Measurements from ENCODE around the gene NLRC3. TPM values are rescaled to one million over a fixed set of nuclear protein-coding genes. Genes with fewer than 3 reads are reported as not detected.

NLRC3 gene
- total RNA-seq: 18.5 and 22.2 TPM in 2 replicates

GRCh38 chr16:3577302-3577752, at the start of gene NLRC3:
Gene NLRC3, minus strand, starts transcription at chr16:3577403. Its CDS starts 12,367 bp downstream, at chr16:3565036.
- Mint-ChIP-seq H3K4me3 (peak within 1 kb of the TSS; percentile 94), H3K9me3 (no peaks in the 10 kb centered on the region), H3K4me1 (peaks cover 61% of the 10 kb centered on the region), H3K36me3 (ENCODE audit: low read depth) (peaks cover 17% of the 10 kb centered on the region), H3K27me3 (no peaks in the 10 kb centered on the region), H3K27ac (peak within 1 kb of the TSS; percentile 92)
- POLR2A ChIA-PET: interaction anchor here (1.9 kb wide), 1 partner anchor 30 kb away, joined by 5 read pairs; no protein-coding TSS in a partner anchor
- no peak for DNase-seq
- ATAC-seq (ENCODE audit: low read depth): peak; percentile 36
- CTCF ChIA-PET: no interaction called here
- intact Hi-C loops (cut with micrococcal nuclease): loop anchor here (2.0 kb wide), 1 partner anchor 33 kb away; the partner anchor contains the start of gene SLX4
- TF ChIP-seq, protein P1, sequence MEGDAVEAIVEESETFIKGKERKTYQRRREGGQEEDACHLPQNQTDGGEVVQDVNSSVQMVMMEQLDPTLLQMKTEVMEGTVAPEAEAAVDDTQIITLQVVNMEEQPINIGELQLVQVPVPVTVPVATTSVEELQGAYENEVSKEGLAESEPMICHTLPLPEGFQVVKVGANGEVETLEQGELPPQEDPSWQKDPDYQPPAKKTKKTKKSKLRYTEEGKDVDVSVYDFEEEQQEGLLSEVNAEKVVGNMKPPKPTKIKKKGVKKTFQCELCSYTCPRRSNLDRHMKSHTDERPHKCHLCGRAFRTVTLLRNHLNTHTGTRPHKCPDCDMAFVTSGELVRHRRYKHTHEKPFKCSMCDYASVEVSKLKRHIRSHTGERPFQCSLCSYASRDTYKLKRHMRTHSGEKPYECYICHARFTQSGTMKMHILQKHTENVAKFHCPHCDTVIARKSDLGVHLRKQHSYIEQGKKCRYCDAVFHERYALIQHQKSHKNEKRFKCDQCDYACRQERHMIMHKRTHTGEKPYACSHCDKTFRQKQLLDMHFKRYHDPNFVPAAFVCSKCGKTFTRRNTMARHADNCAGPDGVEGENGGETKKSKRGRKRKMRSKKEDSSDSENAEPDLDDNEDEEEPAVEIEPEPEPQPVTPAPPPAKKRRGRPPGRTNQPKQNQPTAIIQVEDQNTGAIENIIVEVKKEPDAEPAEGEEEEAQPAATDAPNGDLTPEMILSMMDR (IDR thresholded peaks at IDR 0.05): no peak

DNA sequence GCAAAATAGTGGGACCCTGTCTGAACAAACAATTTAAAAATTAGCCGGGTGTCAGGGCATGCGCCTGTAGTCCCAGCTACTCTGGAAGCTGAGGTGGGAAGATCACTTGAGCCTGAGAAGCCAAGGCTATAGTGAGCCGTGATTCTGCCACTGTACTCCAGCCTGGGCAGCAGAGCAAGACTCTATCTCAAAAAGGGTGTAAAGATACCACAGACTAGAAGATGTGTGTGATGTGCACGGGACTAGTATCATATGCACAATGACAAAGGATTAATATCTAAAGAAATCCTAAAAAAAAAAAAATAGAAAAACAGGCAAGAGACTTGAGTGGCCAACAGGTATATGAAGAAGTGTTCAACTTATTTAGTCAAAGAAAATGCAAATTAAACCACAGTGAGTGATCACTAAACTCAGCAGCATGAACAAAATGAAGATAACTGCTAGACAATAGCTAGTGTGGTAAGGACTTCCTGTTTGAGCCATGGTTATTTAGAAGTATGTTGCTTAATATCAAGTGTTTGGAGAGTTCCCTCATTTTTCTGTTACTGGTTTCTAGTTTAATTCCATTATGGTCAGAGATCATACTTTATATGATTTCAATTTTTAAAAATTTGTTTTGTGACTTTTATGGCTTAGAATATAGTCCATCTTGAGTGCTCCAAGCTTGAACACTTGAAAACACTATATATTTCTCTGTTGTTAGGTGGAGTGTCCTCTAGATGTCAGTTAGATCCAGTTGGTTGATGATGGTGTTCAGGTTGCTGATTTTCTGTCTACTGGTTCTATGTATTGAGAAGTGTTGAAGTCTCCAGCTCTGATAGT, 48.9 kb upstream of the NLRC3 start:
- Mint-ChIP-seq H3K36me3 (ENCODE audit: low read depth) (no peaks in the 10 kb centered on the region), H3K4me1 (peaks cover 51% of the 10 kb centered on the region), H3K27ac (peak overlapping the region; percentile 76), H3K27me3 (no peaks in the 10 kb centered on the region), H3K9me3 (no peaks in the 10 kb centered on the region), H3K4me3 (peak overlapping the region; percentile 39)
- intact Hi-C loops (cut with micrococcal nuclease): loop anchor here (1.0 kb wide), 1 partner anchor 15 kb away; the partner anchor contains the start of gene SLX4
- TF ChIP-seq, protein P1 (IDR thresholded peaks at IDR 0.05): no peak
- DNase-seq: no peak
- ChIA-PET CTCF (no interaction called here), POLR2A (interaction anchor here (0.5 to 2.1 kb wide), 3 partner anchors 14 to 1093 kb away, joined by 3 to 8 read pairs (median 6); partner anchors contain the start of gene SLX4)
- peak; percentile 82 for ATAC-seq (ENCODE audit: low read depth)

- Mint-ChIP-seq H3K36me3 (ENCODE audit: low read depth) (no peaks in the 10 kb centered on the region), H3K27ac (peak overlapping the region; percentile 76), H3K27me3 (no peaks in the 10 kb centered on the region), H3K9me3 (no peaks in the 10 kb centered on the region), H3K4me1 (peaks cover 51% of the 10 kb centered on the region), H3K4me3 (no peak overlapping the region)
- ChIA-PET POLR2A (interaction anchor here (0.7 to 2.1 kb wide), 2 partner anchors 13 to 1092 kb away, joined by 3 to 8 read pairs; partner anchors contain the start of gene SLX4), CTCF (no interaction called here)
- intact Hi-C loops (cut with micrococcal nuclease): no loop called here
- DNase-seq (no peak), ATAC-seq (ENCODE audit: low read depth) (no peak)
- TF ChIP-seq, protein P1 (IDR thresholded peaks at IDR 0.05): no peak
These were observed 48.1 kb upstream of the NLRC3 start for GRCh38 chr16:3625331-3625730.

DNA sequence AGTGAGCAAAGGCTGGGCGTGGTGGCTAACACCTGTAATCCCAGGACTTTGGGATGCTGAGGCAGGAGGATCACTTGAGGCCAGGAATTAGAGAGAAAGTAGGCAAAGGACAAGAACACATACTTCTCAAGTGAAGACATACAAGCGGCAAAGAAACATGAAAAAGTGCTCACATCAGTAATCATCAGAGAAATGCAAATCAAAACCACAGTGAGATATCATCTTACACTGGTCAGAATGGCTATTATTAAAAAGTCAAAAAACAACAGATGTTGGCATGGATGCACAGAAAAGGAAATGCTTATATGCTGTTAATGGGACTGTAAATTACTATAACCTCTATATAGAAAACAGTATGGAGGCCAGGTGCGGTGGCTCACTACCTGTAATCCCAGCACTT, 46.4 kb upstream of the NLRC3 start:
- H3K27ac Mint-ChIP-seq: no peak overlapping the region
- intact Hi-C loops (cut with micrococcal nuclease): no loop called here
- H3K36me3 Mint-ChIP-seq (ENCODE audit: low read depth): no peaks in the 10 kb centered on the region
- ATAC-seq (ENCODE audit: low read depth): no peak
- ChIA-PET CTCF (interaction anchor here (0.9 kb wide), 1 partner anchor 14 kb away, joined by 5 read pairs; no protein-coding TSS in a partner anchor), POLR2A (interaction anchor here (0.8 kb wide), 1 partner anchor 12 kb away, joined by 7 read pairs; no protein-coding TSS in a partner anchor)
- peak overlapping the region; percentile 62 for H3K4me3 Mint-ChIP-seq
- H3K4me1 Mint-ChIP-seq: peaks cover 52% of the 10 kb centered on the region
- TF ChIP-seq, protein P1 (IDR thresholded peaks at IDR 0.05): no peak
- H3K27me3 Mint-ChIP-seq: no peaks in the 10 kb centered on the region
- no peaks in the 10 kb centered on the region for H3K9me3 Mint-ChIP-seq
- no peak for DNase-seq

DNA sequence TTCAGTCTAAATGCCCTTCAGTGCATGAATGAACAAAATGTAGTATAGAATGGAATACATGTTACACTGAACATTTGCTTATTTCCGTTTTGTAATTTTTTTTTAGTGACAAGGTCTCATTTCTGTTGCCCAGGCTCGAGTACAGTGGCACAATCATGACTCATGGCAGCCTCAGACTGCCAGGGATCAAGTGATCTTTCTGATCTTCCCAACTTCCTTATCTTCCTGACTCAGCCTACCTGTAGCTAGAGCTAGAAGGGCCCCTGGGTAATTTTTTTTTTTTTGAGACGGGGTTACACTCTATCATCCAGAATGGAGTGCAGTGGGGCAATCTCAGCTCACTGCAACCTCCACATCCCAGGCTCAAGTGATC, 41.6 kb upstream of the NLRC3 start:
- ATAC-seq (ENCODE audit: low read depth): peak; percentile 18
- ChIA-PET CTCF (no interaction called here), POLR2A (no interaction called here)
- no peak for DNase-seq
- Mint-ChIP-seq H3K36me3 (ENCODE audit: low read depth) (peaks cover 21% of the 10 kb centered on the region), H3K4me3 (no peak overlapping the region), H3K4me1 (peaks cover 35% of the 10 kb centered on the region), H3K27ac (no peak overlapping the region), H3K9me3 (no peaks in the 10 kb centered on the region), H3K27me3 (no peaks in the 10 kb centered on the region)
- TF ChIP-seq, protein P1 (IDR thresholded peaks at IDR 0.05): no peak
- intact Hi-C loops (cut with micrococcal nuclease): loop anchor here (10.0 kb wide), 1 partner anchor 464 kb away; no protein-coding TSS in a partner anchor
